Measurements from ENCODE around the gene TRAF1. TPM values are rescaled to one million over a fixed set of nuclear protein-coding genes. Genes with fewer than 3 reads are reported as not detected.

TRAF1 gene
- total RNA-seq, 1 experiment from 2014 or later = 4.7 TPM

GRCh38 chr9:120888626-120889025, 38.0 kb downstream of the TRAF1 start:
- no peaks in the 10 kb centered on the region; the same call in 1 of the 2 replicates for H3K4me1 ChIP-seq (ENCODE audit: control insufficient read depth, insufficient read depth, low read length)
- H3K9me3 ChIP-seq (ENCODE audit: control insufficient read depth, insufficient read depth, low read depth, low read length) = no peaks in the 10 kb centered on the region
- in situ Hi-C loops (cut with HindIII; ENCODE audit: low pct_unique_long_range_greater_than_20kb, low sequenced_read_pairs) (no loop called here), intact Hi-C loops (cut with micrococcal nuclease; ENCODE audit: unreplicated experiment) (no loop called here)
- H3K27me3 ChIP-seq (ENCODE audit: control insufficient read depth, insufficient read depth, low read length) = no peaks in the 10 kb centered on the region
- ATAC-seq (no peak), DNase-seq (ENCODE audit: low read depth, low spot score) (no peak)
- TF ChIP-seq, protein P1, sequence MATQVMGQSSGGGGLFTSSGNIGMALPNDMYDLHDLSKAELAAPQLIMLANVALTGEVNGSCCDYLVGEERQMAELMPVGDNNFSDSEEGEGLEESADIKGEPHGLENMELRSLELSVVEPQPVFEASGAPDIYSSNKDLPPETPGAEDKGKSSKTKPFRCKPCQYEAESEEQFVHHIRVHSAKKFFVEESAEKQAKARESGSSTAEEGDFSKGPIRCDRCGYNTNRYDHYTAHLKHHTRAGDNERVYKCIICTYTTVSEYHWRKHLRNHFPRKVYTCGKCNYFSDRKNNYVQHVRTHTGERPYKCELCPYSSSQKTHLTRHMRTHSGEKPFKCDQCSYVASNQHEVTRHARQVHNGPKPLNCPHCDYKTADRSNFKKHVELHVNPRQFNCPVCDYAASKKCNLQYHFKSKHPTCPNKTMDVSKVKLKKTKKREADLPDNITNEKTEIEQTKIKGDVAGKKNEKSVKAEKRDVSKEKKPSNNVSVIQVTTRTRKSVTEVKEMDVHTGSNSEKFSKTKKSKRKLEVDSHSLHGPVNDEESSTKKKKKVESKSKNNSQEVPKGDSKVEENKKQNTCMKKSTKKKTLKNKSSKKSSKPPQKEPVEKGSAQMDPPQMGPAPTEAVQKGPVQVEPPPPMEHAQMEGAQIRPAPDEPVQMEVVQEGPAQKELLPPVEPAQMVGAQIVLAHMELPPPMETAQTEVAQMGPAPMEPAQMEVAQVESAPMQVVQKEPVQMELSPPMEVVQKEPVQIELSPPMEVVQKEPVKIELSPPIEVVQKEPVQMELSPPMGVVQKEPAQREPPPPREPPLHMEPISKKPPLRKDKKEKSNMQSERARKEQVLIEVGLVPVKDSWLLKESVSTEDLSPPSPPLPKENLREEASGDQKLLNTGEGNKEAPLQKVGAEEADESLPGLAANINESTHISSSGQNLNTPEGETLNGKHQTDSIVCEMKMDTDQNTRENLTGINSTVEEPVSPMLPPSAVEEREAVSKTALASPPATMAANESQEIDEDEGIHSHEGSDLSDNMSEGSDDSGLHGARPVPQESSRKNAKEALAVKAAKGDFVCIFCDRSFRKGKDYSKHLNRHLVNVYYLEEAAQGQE (IDR thresholded peaks at IDR 0.05; ENCODE audit: insufficient read depth in 1 of 2, low read depth in 2 of 2, low read length in 1 of 2) = no peak
- TF ChIP-seq TCF7L2 (IDR thresholded peaks at IDR 0.05; ENCODE audit: low read depth, low read length) = no peak
- TF ChIP-seq, protein P2, sequence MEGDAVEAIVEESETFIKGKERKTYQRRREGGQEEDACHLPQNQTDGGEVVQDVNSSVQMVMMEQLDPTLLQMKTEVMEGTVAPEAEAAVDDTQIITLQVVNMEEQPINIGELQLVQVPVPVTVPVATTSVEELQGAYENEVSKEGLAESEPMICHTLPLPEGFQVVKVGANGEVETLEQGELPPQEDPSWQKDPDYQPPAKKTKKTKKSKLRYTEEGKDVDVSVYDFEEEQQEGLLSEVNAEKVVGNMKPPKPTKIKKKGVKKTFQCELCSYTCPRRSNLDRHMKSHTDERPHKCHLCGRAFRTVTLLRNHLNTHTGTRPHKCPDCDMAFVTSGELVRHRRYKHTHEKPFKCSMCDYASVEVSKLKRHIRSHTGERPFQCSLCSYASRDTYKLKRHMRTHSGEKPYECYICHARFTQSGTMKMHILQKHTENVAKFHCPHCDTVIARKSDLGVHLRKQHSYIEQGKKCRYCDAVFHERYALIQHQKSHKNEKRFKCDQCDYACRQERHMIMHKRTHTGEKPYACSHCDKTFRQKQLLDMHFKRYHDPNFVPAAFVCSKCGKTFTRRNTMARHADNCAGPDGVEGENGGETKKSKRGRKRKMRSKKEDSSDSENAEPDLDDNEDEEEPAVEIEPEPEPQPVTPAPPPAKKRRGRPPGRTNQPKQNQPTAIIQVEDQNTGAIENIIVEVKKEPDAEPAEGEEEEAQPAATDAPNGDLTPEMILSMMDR (IDR thresholded peaks at IDR 0.05) = no peak
- TF ChIP-seq SIN3A (IDR thresholded peaks at IDR 0.05; ENCODE audit: borderline replicate concordance, insufficient read depth, low read depth, low read length) = no peak
- no peak for TF ChIP-seq POLR2AphosphoS5 (IDR thresholded peaks at IDR 0.05; ENCODE audit: low read depth, low read length)
- BruUV-seq (replicated peaks) = no TSS peak
- CTCF ChIA-PET = no interaction called here
- H3K4me3 ChIP-seq (ENCODE audit: low read depth in 2 of 2, low read length in 2 of 2) = no peak overlapping the region
- POLR2A ChIA-PET = interaction anchor here (0.6 kb wide), 1 partner anchor 756 kb away, joined by 3 read pairs; no protein-coding TSS in a partner anchor
- no peaks in the 10 kb centered on the region for H3K36me3 ChIP-seq (ENCODE audit: control insufficient read depth, insufficient read depth, low read length)
- no peak overlapping the region for H3K27ac ChIP-seq (ENCODE audit: low read length)

- POLR2A ChIA-PET = no interaction called here
- no peak overlapping the region for H3K27ac ChIP-seq (ENCODE audit: low read length)
- no peak overlapping the region for H3K4me3 ChIP-seq (ENCODE audit: low read depth in 2 of 2, low read length in 2 of 2)
- TF ChIP-seq, protein P1 (IDR thresholded peaks at IDR 0.05; ENCODE audit: insufficient read depth in 1 of 2, low read depth in 2 of 2, low read length in 1 of 2) = no peak
- TF ChIP-seq TCF7L2 (IDR thresholded peaks at IDR 0.05; ENCODE audit: low read depth, low read length) = no peak
- DNase-seq (ENCODE audit: low read depth, low spot score) (no peak), ATAC-seq (0 out of 2 replicates have a peak, but pooled peaks have one; percentile 26)
- H3K36me3 ChIP-seq (ENCODE audit: control insufficient read depth, insufficient read depth, low read length) = no peaks in the 10 kb centered on the region
- no peaks in the 10 kb centered on the region; the same call in 1 of the 2 replicates for H3K4me1 ChIP-seq (ENCODE audit: control insufficient read depth, insufficient read depth, low read length)
- BruUV-seq (replicated peaks) = no TSS peak
- intact Hi-C loops (cut with micrococcal nuclease; ENCODE audit: unreplicated experiment) (no loop called here), in situ Hi-C loops (cut with HindIII; ENCODE audit: low pct_unique_long_range_greater_than_20kb, low sequenced_read_pairs) (no loop called here)
- no peaks in the 10 kb centered on the region for H3K27me3 ChIP-seq (ENCODE audit: control insufficient read depth, insufficient read depth, low read length)
- H3K9me3 ChIP-seq (ENCODE audit: control insufficient read depth, insufficient read depth, low read depth, low read length) = no peaks in the 10 kb centered on the region
- CTCF ChIA-PET = no interaction called here
Observed at GRCh38 chr9:120886490-120886967, 40.1 kb downstream of the TRAF1 start.

Measured in Panc1 (cell line).